Caco-2 (cell line): ENCODE results near the gene GRAMD1A. TPM values are rescaled to one million over a fixed set of nuclear protein-coding genes. Genes with fewer than 3 reads are reported as not detected.

Experiments
- BruUV-seq: library from RNA; stranded (reverse); fragments of 400-500 nt; replicated peaks from 2 replicates; lab custom pipeline; 2021; lab: Mats Ljungman, UMichigan
- CTCF ChIA-PET: fragments of 300-600 bp; sonication (Branson Sonifier 250); formaldehyde crosslinking; loops from one replicate; lab custom pipeline; 2022; ENCODE audit warnings: antibody characterized with exemption; lab: Charles Lee
- POLR2A ChIA-PET: fragments of 300-600 bp; sonication (Branson Sonifier 250); formaldehyde crosslinking; loops from one replicate; lab custom pipeline; 2022; ENCODE audit warnings: antibody characterized with exemption; lab: Charles Lee
- DNase-seq, 2 experiments: peaks; one replicate each; pipeline versions ENCODE4 v3.0.0 to v3.0.0-alpha.2; 2020 to 2022
- H3K27me3 ChIP-seq: replicated peaks from 2 replicates; pipeline ENCODE4 v1.6.0; 2011; ENCODE audit warnings: low read length; ENCODE audit not compliant: control insufficient read depth, insufficient read depth
- H3K36me3 ChIP-seq: 2 replicates; pipeline ENCODE4 v1.5.1; 2011; ENCODE audit warnings: low read length; ENCODE audit not compliant: control insufficient read depth, insufficient read depth
- H3K4me1 ChIP-seq: fragments of 250-450 bp; sonication (Bioruptor Pico); 2 replicates; pipeline ENCODE4 v1.5.1; 2020; ENCODE audit warnings: mild to moderate bottlenecking
- H3K4me3 ChIP-seq: 2 replicates; pipeline ENCODE4 v1.5.1; 2011; ENCODE audit warnings: low read depth, mild to moderate bottlenecking, control low read depth, low read length
- H3K9me3 ChIP-seq: fragments of 250-450 bp; sonication (Bioruptor Pico); 2 replicates; pipeline ENCODE4 v1.5.1; 2020; ENCODE audit warnings: mild to moderate bottlenecking, moderate library complexity
- H3K27ac Mint-ChIP-seq: one replicate; pipeline ENCODE4 v1.8.0; 2022; ENCODE audit warnings: mixed read lengths; ENCODE audit not compliant: unreplicated experiment
- H3K27me3 Mint-ChIP-seq: one replicate; pipeline ENCODE4 v1.8.0; 2022; ENCODE audit warnings: mixed read lengths; ENCODE audit not compliant: insufficient read depth, unreplicated experiment
- H3K36me3 Mint-ChIP-seq: one replicate; pipeline ENCODE4 v1.8.0; 2022; ENCODE audit warnings: mild to moderate bottlenecking, mixed read lengths; ENCODE audit not compliant: insufficient read depth, unreplicated experiment
- H3K4me1 Mint-ChIP-seq: one replicate; pipeline ENCODE4 v1.8.0; 2022; ENCODE audit warnings: low read depth, mixed read lengths; ENCODE audit not compliant: unreplicated experiment
- H3K4me3 Mint-ChIP-seq: one replicate; pipeline ENCODE4 v1.8.0; 2022; ENCODE audit warnings: mild to moderate bottlenecking, moderate library complexity, mixed read lengths; ENCODE audit not compliant: unreplicated experiment
- H3K9me3 Mint-ChIP-seq: one replicate; pipeline ENCODE4 v1.8.0; 2022; ENCODE audit warnings: mixed read lengths; ENCODE audit not compliant: unreplicated experiment
- CTCF ChIP-seq, 2 experiments: fragments of 200-600 bp in 1 of 2; IDR thresholded peaks; 1 replicate in 1 of 2; 2 replicates in 1 of 2; pipeline versions ENCODE4 v1.5.1 to v1.8.0; 2011 to 2022; ENCODE audit warnings: antibody characterized with exemption in 1 of 2, control low read depth in 1 of 2, inconsistent platforms in 1 of 2, low read depth in 1 of 2, low read length in 1 of 2, mild to moderate bottlenecking in 1 of 2, moderate library complexity in 1 of 2; ENCODE audit not compliant: insufficient read depth in 1 of 2, severe bottlenecking in 1 of 2, unreplicated experiment in 1 of 2
- intact Hi-C: fragments of 100-400 bp; cut with micrococcal nuclease; formaldehyde crosslinking; loops from one replicate; pipeline ENCODE4 v1.10.0; 2022; ENCODE audit not compliant: unreplicated experiment
- total RNA-seq: library from RNA; stranded (reverse); gene quantifications from 2 replicates; pipeline ENCODE4 v1.2.3, GENCODE V29; 2022

The GRAMD1A gene
- total RNA-seq, 1 experiment from 2014 or later = 110 TPM

GRCh38 chr19:35051796-35052195 lies 51.7 kb downstream of the GRAMD1A start:
- ChIA-PET CTCF (no interaction called here), POLR2A (no interaction called here)
- Histone ChIP-seq H3K9me3 (no peaks in the 10 kb centered on the region), H3K36me3 (no peaks in the 10 kb centered on the region; the same call in none of the 2 replicates), H3K27me3 (no peaks in the 10 kb centered on the region), H3K4me1 (no peaks in the 10 kb centered on the region), H3K4me3 (no peak overlapping the region)
- H3K36me3 Mint-ChIP-seq = peaks cover 29% of the 10 kb centered on the region
- no peak overlapping the region for H3K4me3 Mint-ChIP-seq
- no peak overlapping the region for H3K27ac Mint-ChIP-seq
- H3K9me3 Mint-ChIP-seq = no peaks in the 10 kb centered on the region
- H3K4me1 Mint-ChIP-seq = no peaks in the 10 kb centered on the region
- BruUV-seq = no TSS peak
- DNase-seq = no peak
- no peak for TF ChIP-seq CTCF (IDR thresholded peaks at IDR 0.05; ENCODE audit: insufficient read depth in 1 of 2, low read depth in 1 of 2, low read length in 1 of 2, severe bottlenecking in 1 of 2, unreplicated experiment in 1 of 2)
- intact Hi-C loops = no loop called here
- no peaks in the 10 kb centered on the region for H3K27me3 Mint-ChIP-seq

DNA sequence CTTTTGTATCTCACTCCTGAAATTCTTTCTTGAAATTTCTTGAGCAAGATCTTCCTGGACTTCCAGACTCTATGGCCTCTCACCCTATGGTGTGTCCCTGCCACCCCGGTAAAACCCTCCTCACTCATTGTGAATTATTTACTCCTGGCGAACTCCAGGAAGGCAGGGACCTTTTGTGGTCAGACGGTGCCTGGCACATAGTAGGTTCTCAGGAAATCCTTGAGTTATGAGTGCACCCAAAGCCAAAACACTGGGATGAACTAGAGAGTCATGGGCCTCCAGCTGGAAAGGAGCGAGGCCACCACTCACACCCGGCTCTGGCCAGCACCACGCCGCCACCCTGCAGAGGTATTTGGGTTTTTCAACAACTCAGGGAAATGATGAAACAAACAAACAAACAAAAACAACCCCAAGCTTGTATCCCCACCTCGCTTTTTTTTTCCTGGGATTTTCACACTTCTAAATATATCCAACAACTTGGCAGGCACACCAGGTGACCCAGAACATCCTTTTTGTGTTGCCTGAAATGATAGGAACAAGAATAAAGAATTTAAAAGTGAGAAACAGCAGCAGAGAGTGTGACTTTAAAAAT lies 52.6 kb downstream of the GRAMD1A start:
- H3K27me3 Mint-ChIP-seq = no peaks in the 10 kb centered on the region
- H3K27me3 ChIP-seq = no peaks in the 10 kb centered on the region
- intact Hi-C loops = no loop called here
- H3K9me3 Mint-ChIP-seq = no peaks in the 10 kb centered on the region
- no peaks in the 10 kb centered on the region for H3K9me3 ChIP-seq
- peaks cover 22% of the 10 kb centered on the region for H3K36me3 Mint-ChIP-seq
- no peak for DNase-seq
- H3K27ac Mint-ChIP-seq = no peak overlapping the region
- CTCF ChIA-PET = no interaction called here
- H3K4me3 ChIP-seq = no peak overlapping the region
- no peak for TF ChIP-seq CTCF (IDR thresholded peaks at IDR 0.05; ENCODE audit: insufficient read depth in 1 of 2, low read depth in 1 of 2, low read length in 1 of 2, severe bottlenecking in 1 of 2, unreplicated experiment in 1 of 2)
- no peak overlapping the region for H3K4me3 Mint-ChIP-seq
- H3K4me1 ChIP-seq = no peaks in the 10 kb centered on the region
- BruUV-seq = no TSS peak
- H3K36me3 ChIP-seq = no peaks in the 10 kb centered on the region; the same call in none of the 2 replicates
- POLR2A ChIA-PET = no interaction called here
- H3K4me1 Mint-ChIP-seq = no peaks in the 10 kb centered on the region

- Mint-ChIP-seq H3K9me3 (no peaks in the 10 kb centered on the region), H3K4me3 (no peak overlapping the region), H3K36me3 (peaks cover 22% of the 10 kb centered on the region), H3K27ac (no peak overlapping the region), H3K27me3 (no peaks in the 10 kb centered on the region), H3K4me1 (no peaks in the 10 kb centered on the region)
- DNase-seq = no peak
- Histone ChIP-seq H3K27me3 (no peaks in the 10 kb centered on the region), H3K4me1 (no peaks in the 10 kb centered on the region), H3K4me3 (no peak overlapping the region), H3K9me3 (no peaks in the 10 kb centered on the region), H3K36me3 (no peaks in the 10 kb centered on the region; the same call in none of the 2 replicates)
- BruUV-seq = no TSS peak
- ChIA-PET CTCF (interaction anchor here (0.9 kb wide), 1 partner anchor 9 kb away, joined by 3 read pairs; no protein-coding TSS in a partner anchor), POLR2A (no interaction called here)
- intact Hi-C loops = no loop called here
- TF ChIP-seq CTCF (IDR thresholded peaks at IDR 0.05; ENCODE audit: insufficient read depth in 1 of 2, low read depth in 1 of 2, low read length in 1 of 2, severe bottlenecking in 1 of 2, unreplicated experiment in 1 of 2) = no peak
Measured at GRCh38 chr19:35053667-35054293, 53.7 kb downstream of the GRAMD1A start.
